A549 treated with dexamethasone at 1 μM for 4 hours (cell line): ENCODE data around the gene NABP2. TPM values are rescaled to one million over a fixed set of nuclear protein-coding genes. Genes with fewer than 3 reads are reported as not detected.

Source experiments
- total RNA-seq: library from RNA; stranded (reverse); fragments of 200-300 nt; extraction: Qiagen RNA extraction; gene quantifications from 5 replicates; pipeline ENCODE4 v1.2.3, GENCODE V29; 2022

The NABP2 gene
- 54.2 to 64.3 TPM (median 59.9 TPM) in 5 replicates for total RNA-seq

DNA sequence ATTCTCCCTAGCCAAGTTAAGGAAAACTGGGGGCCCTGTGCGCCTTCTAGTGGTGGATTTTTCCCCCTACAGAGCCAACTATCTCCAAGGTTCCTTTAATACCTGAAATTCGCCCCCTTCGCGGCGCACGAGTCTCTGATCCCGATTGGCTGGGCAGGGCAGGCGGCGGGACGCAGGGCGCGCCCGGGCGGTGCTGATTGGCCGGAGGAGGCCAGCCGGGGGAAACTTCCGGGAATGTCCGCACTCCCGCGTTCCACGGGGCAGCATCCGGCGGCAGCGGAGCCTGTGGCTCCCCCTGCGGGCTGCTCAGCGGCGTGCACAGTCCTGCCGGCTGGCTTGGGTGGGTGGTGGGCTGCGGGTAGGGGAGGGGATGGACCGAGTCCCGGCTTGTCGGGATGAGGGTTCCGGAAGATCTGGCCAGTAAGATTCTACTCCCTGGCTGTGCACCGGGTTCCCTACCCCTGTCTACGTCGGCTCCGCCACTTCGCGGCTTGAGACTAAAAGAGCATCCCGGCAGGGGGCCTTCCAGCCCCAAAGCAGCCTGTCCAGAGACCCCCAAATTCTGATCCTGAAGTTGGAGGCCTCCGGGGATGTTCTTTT is at the start of gene NABP2:
NABP2 (plus strand) TSS at position 241 of the 600 bp plus-strand sequence. CDS start 515 bp downstream, outside the sequence.

DNA sequence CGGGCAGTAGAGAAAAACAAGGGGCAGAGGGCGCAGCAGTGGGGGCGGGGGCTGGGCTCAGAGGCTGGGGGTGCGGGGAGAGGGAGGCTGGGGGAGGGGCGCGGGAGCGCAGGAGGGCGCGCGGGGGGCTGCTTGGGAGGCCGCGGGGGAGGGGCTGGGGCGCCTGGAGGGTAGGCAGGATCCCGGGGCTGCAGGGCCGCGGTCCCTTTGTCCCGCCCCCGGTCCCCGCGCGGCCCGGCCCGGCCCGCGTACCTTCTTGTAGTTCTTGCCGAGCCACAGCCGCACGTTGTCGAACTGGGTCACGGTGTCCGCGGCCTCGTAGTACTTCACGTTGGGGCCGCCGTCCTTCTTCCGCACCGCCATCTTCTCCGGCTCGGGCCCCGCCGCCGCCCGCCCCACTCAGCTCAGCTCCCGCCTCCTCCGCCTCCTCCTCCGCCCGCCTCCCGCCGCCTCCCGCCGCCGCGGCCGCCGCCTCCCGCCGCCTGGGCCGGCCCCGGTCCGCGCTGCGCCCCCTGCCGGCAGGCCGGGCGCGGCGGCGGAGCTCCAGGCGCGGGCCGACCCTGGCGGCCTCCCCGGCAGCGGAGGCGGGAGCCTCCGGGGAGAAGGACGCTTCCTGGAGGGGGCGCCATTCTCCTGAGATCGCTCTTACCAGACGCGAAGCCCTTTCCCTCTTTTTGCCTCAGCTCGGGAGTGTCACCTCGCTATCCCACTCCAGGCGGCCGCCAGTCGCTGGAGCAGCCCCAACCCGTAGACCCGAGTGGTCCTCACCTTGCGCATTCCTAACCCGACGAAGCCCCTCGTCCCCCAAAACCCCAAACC is 34.8 kb upstream of the NABP2 start, which contains the start of gene SMARCC2:
SMARCC2 (minus strand) TSS at position 385 of the 819 bp plus-strand sequence; CDS start at position 363, 22 bp downstream.

DNA sequence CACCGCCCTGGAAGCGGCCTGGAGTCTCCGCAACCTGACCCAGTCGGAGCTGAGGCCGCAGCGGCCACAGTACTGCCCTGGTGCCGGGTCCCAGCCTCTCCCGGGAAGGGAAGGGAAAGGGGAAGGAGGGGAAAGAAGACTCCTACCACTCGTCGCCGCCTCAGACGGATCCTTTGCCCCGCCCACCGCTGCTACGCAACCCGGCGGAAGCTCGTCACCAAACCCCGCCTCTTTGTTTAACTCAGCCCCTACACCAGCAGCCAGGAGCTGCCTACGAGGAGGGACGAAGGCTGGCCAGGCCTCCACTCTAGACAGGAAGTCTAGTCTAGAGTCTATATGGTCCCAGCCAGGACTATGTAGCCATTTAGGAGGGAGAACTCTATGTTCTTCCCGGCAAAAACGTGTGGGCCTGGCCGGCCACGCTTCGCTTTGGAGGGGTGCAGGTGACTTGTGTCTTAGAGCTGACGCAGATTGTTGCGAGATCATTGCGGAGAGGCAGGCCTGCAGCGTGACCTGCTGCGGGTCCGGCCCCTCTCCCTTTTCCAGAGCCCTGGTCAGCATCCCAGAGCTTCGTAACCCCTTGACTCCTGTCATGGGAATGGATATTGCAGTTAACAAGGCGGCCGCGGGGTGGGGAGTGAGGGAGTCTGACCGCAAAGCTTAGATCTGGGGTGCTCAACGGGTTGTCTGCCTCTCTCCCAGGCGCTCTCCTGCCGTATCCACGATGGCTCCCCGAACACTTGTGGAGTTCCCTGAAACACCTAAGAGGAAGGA is 2.2 kb upstream of the NABP2 start, which contains the start of gene RNF41:
RNF41 (minus strand) TSS at position 166 of the 774 bp plus-strand sequence. CDS start 7,875 bp downstream, outside the sequence.

DNA sequence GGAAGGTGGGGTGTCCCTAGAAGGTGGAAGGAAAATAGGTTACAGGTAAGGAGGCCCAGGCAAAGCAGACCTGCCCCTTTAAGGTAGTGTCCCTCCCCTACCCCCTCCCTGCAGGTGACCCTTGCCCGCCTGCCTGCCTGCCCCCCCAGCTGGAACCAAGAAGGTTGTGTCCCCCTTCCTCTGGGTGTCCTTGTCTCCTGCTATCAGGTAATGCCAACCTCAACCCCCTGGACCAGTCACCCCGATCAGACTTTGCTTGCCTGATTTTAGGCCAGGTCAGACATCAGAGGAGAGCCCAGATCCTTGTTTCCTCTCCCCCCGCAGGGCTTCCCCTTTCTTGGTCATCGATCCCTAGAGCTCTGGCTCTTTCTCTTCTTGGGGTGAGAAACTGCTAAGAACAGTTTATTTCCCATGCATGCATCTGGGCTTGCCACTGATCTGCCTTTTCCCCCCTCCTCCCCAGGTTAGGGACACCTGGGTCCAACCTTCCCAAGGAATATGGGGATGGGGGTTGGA is 5.8 kb downstream of the NABP2 start, which contains the start of gene SLC39A5:
SLC39A5 (plus strand) TSS at position 136 of the 516 bp plus-strand sequence. CDS start 1,224 bp downstream, outside the sequence.

DNA sequence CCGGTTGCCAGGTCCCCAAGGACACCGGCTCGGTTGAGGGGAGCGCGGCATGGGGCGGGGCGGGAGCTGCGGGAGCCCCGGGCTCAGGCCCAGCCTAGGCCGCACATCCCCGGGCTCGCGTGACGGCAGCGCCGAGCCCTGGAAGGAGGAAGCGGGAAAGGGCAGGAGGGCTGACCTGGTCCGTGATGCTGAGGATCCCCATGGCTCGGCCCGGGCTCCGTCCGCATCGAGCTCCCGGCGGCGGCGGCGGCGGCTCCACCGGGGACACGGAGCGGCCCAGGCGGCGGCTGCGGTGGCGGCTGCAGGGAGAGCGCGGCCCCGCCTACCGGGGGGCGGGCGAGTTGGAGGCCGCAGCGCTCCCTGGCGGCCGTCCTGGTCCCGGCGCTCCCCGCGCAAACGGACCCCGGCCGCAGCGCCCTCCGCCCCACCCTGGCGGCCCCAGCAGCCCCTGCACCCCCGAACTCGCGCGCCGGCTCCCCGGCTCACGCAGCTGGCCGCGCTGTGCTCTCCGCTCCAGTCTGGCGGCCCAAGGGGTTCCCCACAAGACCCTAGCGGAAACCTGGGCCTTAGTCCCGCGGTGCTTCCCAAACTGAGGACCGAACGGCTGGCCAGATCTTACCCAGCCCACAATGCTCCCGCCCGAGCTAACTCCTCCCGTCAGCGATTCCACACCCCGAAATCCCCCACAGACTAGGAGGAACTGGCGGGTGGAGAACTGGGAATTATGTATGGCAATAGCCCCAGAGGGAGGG is 34.1 kb downstream of the NABP2 start, which contains the start of gene ANKRD52:
ANKRD52 (minus strand) TSS at position 317 of the 752 bp plus-strand sequence; CDS start at position 202, 115 bp downstream.

DNA sequence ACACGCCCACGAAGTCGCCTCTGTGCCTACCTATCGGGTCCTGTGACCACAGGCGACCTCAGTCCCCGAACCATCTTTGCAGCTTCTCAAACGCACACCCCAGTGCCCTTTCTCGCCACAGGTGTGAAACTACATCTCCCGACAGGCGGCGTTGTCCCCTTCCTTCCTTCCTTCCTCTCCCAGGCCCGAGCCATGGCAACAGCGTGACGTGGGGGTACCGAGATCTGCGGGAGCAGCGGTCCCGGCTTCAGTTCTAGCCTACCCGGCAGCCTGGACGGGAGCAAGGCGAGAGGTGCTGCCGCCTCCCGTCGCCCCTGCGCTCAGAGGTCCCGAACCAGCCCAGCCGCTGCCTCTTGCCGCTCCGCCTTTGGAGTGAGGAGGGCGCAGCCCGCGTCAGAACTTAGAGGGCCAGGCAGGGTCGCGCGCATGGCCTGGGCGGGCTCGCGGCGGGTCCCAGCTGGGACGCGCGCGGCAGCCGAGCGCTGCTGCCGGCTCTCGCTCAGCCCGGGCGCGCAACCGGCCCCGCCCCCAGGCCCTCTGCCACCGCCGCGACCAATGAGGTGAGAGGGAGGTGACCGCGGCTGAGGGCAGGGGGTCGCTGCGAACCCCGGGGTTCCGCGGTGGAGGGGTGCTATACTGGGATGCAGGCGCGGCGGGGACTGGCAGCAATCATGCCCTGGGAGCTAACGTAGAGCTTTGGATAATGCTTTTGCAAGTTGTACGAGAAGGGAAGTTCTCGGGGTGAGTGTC is 42.7 kb downstream of the NABP2 start, which contains the start of gene COQ10A:
COQ10A (plus strand) TSS at position 250 of the 750 bp plus-strand sequence; CDS start at position 427, 177 bp downstream.

Other genes with a start within 250 kb of the NABP2 start
- gene SUOX, start 227.1 kb upstream of the NABP2 start, total RNA-seq: 7.2 to 9.5 TPM (median 8.0 TPM) in 5 replicates
- gene IKZF4, start 203.3 kb upstream of the NABP2 start, total RNA-seq: 2.3 to 2.9 TPM (median 2.8 TPM) in 5 replicates
- gene RPS26, start 182.4 kb upstream of the NABP2 start, total RNA-seq: 569 to 686 TPM (median 600 TPM) in 5 replicates
- 1.1 to 1.7 TPM (median 1.3 TPM) in 5 replicates for gene ERBB3, start 144.2 kb upstream of the NABP2 start, total RNA-seq
- gene PA2G4, start 119.8 kb upstream of the NABP2 start, total RNA-seq: 310 to 332 TPM (median 329 TPM) in 5 replicates
- 5,372 to 6,304 TPM (median 5,793 TPM) in 5 replicates for gene RPL41, start 107.7 kb upstream of the NABP2 start, total RNA-seq
- 2.5 to 3.5 TPM (median 3.1 TPM) in 5 replicates for gene ZC3H10, start 106.1 kb upstream of the NABP2 start, total RNA-seq
- 56.5 to 75.8 TPM (median 72.7 TPM) in 5 replicates for gene ESYT1, start 96.1 kb upstream of the NABP2 start, total RNA-seq
- gene MYL6B, start 71.8 kb upstream of the NABP2 start, total RNA-seq: 68.1 to 83.2 TPM (median 73.8 TPM) in 5 replicates
- gene MYL6, start 66.0 kb upstream of the NABP2 start, total RNA-seq: 2,040 to 3,443 TPM (median 2,154 TPM) in 5 replicates
- 22.5 to 42.3 TPM (median 39.4 TPM) in 5 replicates for gene SMARCC2, start 34.9 kb upstream of the NABP2 start, total RNA-seq
- 21.6 to 27.4 TPM (median 26.5 TPM) in 5 replicates for gene RNF41, start 2.4 kb upstream of the NABP2 start, total RNA-seq
- 0.09 TPM in 1 of 5 replicates, not detected in the others for gene SLC39A5, start 5.7 kb downstream of the NABP2 start, total RNA-seq
- gene ANKRD52, start 34.0 kb downstream of the NABP2 start, total RNA-seq: 29.4 to 50.6 TPM (median 47.0 TPM) in 5 replicates
- gene COQ10A, start 42.6 kb downstream of the NABP2 start, total RNA-seq: 12.6 to 15.7 TPM (median 15.3 TPM) in 5 replicates
- gene CS, start 76.0 kb downstream of the NABP2 start, total RNA-seq: 165 to 177 TPM (median 167 TPM) in 5 replicates
- 120 to 144 TPM (median 126 TPM) in 5 replicates for gene CNPY2, start 91.6 kb downstream of the NABP2 start, total RNA-seq
- 11.3 to 14.3 TPM (median 14.2 TPM) in 5 replicates for gene PAN2, start 109.7 kb downstream of the NABP2 start, total RNA-seq
- gene IL23A, start 114.5 kb downstream of the NABP2 start, total RNA-seq: 0.17 to 0.49 TPM (median 0.32 TPM) in 4 of 5 replicates, not detected in the other
- 7.6 to 13.7 TPM (median 11.1 TPM) in 5 replicates for gene STAT2, start 135.8 kb downstream of the NABP2 start, total RNA-seq
- not detected in 5 replicates for gene APOF, start 138.5 kb downstream of the NABP2 start, total RNA-seq
- gene TIMELESS, start 225.1 kb downstream of the NABP2 start, total RNA-seq: 27.2 to 40.2 TPM (median 36.9 TPM) in 5 replicates
- 0.15 TPM in 1 of 5 replicates, not detected in the others for gene MIP, start 230.3 kb downstream of the NABP2 start, total RNA-seq
- gene SPRYD4, start 244.2 kb downstream of the NABP2 start, total RNA-seq: 1.5 to 2.0 TPM (median 1.8 TPM) in 5 replicates